ENCODE data around the gene TJAP1.

- TF ChIP-seq EZH2 (IDR thresholded peaks at IDR 0.05; ENCODE audit: borderline replicate concordance): no peak
- no peak for TF ChIP-seq CTCF (IDR thresholded peaks at IDR 0.05; ENCODE audit: poor library complexity)
- no peak for TF ChIP-seq EZH2phosphoT487 (IDR thresholded peaks at IDR 0.05; ENCODE audit: low read depth, severe bottlenecking, unreplicated experiment)
Observed at GRCh38 chr6:43520097-43520496, 42.7 kb downstream of the TJAP1 start.

Data from hepatocyte (in vitro differentiated cells).